GM20000 (cell line): ENCODE data around the gene FHIT.

Source experiments
- DNase-seq: peaks from one replicate; pipeline ENCODE4 v3.0.0; 2012; ENCODE audit warnings: low spot score
- TF ChIP-seq, protein P1 (sequence below): IDR thresholded peaks from 2 replicates; pipeline ENCODE4 v1.5.1; 2012; ENCODE audit warnings: mild to moderate bottlenecking, control low read depth; ENCODE audit errors: extremely low read depth, missing control alignments

The FHIT gene

DNA sequence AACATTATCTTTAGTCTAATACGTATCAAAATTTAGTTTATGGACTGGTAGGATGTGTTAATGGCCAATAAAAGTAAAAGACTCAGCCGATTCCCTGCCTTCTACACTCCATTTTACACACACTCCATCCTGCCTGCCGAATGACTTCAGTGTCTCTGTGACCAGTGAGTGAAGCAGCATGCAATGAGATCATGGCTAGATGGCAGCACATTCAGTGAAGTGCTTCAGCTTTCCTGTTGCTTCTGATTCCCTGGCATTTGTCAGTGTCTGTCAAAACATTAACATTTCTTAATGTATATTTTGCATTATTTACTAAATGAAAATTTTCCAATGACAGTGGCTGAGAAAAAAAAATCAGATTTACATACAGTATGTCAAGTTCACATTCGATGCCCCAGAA lies 412.0 kb downstream of the FHIT start:
- no peak for DNase-seq
- TF ChIP-seq, protein P1, sequence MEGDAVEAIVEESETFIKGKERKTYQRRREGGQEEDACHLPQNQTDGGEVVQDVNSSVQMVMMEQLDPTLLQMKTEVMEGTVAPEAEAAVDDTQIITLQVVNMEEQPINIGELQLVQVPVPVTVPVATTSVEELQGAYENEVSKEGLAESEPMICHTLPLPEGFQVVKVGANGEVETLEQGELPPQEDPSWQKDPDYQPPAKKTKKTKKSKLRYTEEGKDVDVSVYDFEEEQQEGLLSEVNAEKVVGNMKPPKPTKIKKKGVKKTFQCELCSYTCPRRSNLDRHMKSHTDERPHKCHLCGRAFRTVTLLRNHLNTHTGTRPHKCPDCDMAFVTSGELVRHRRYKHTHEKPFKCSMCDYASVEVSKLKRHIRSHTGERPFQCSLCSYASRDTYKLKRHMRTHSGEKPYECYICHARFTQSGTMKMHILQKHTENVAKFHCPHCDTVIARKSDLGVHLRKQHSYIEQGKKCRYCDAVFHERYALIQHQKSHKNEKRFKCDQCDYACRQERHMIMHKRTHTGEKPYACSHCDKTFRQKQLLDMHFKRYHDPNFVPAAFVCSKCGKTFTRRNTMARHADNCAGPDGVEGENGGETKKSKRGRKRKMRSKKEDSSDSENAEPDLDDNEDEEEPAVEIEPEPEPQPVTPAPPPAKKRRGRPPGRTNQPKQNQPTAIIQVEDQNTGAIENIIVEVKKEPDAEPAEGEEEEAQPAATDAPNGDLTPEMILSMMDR, result no peak

DNA sequence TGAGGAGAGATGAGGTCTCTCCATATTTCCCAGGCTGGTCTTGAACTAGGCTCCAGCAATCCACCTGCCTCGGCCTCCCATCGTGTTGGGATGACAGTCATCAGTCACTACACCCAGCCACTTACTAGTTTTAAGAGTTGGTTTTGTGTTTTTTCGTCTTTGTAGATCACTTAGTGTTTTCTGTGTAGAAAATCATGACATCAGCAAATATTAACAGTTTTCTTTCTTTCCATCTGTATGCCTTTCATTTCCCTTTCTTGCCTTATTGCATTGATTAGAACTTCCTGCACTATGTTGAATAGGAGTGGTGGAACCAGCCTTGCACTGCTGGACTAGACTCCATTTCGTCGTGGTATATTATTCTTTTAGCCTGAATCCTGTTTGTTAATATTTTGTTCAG lies 415.5 kb downstream of the FHIT start:
- no peak for DNase-seq
- TF ChIP-seq, protein P1, result no peak

GRCh38 chr3:60829058-60829457 lies 422.2 kb downstream of the FHIT start:
- TF ChIP-seq, protein P1, result no peak
- no peak for DNase-seq

DNA sequence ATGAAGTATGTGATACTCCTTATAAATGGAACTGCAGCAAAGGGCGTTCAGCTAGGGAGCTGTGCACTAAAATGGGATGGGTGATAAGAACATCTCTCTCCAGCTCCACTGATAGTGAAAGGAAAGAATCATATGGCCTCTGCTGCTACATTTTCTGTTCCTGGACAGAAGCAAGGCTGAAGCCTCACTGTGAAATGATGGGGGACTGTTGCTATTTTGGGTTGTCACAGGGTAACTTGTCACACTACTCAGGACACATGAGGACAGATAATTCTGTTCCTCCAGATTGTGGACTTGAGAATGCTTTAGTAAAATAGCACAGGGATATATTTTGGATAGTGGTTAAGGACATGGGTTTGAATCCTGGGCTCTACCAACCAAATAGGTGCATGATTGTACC lies 423.6 kb downstream of the FHIT start:
- TF ChIP-seq, protein P1, result no peak

GRCh38 chr3:60826511-60826910 lies 424.7 kb downstream of the FHIT start:
- TF ChIP-seq, protein P1, result no peak
- no peak for DNase-seq

More for the DNA sequence above, 423.6 kb downstream of the FHIT start:
- no peak for DNase-seq

- TF ChIP-seq, protein P1, result no peak
- DNase-seq, result peak; percentile 11
Observed at GRCh38 chr3:60812502-60812901, 438.8 kb downstream of the FHIT start.

DNA sequence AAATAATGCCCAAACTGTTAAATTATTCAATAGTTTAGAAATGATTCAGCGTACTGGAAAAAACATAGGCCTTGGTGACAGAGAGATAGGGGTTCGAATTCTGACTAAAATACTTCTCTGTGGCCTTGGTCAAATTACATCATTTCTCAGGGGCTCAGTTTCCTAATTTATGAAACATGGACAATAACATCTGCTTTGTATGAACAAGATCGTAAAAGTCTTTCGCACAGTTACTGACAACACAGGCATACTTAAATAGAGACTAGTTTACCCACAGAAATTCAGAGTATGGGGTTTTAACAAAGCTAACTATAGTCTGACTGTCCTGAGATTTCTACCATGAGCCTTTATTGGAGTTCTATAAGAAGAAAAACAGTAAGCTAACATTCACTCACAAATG lies 440.4 kb downstream of the FHIT start:
- TF ChIP-seq, protein P1, result no peak
- no peak for DNase-seq
